NCI-H1417 treated with DMSO at 0.1 percent for 48 hours (cell line): ENCODE data around the gene SLC34A1.
"Not testable (repeated sequence)": the region's sequence is repeated elsewhere in the genome, so short reads cannot be mapped to it uniquely, and the experiment has no call there.

Experiments used
- DNase-seq: peaks from one replicate; lab custom pipeline; 2025; lab: John Stamatoyannopoulos, UW

SLC34A1 gene

GRCh38 chr5:177355162-177355867 is 28.9 kb upstream of the SLC34A1 start:
- no peak for DNase-seq

GRCh38 chr5:177355868-177356168 is 28.4 kb upstream of the SLC34A1 start:
- DNase-seq = no peak

GRCh38 chr5:177356746-177357145 is 27.5 kb upstream of the SLC34A1 start:
- no peak for DNase-seq

GRCh38 chr5:177357146-177357458 is 27.1 kb upstream of the SLC34A1 start:
- DNase-seq = no peak

GRCh38 chr5:177357459-177358351 is 26.5 kb upstream of the SLC34A1 start, which contains the start of gene RGS14:
TSS of gene RGS14 (plus strand) at chr5:177357924. CDS start at chr5:177358025, 101 bp downstream.
- no peak for DNase-seq

- DNase-seq = no peak
Measured at GRCh38 chr5:177358370-177358819, 25.8 kb upstream of the SLC34A1 start.

- no peak for DNase-seq
Measured at GRCh38 chr5:177359451-177359851, 24.8 kb upstream of the SLC34A1 start.

GRCh38 chr5:177359860-177360259 is 24.4 kb upstream of the SLC34A1 start:
- no peak for DNase-seq

- not testable (repeated sequence) for DNase-seq
Measured at GRCh38 chr5:177360740-177361139, 23.5 kb upstream of the SLC34A1 start.

- no peak for DNase-seq
Measured at GRCh38 chr5:177361418-177362291, 22.6 kb upstream of the SLC34A1 start.

GRCh38 chr5:177362292-177362609 is 22.0 kb upstream of the SLC34A1 start:
- DNase-seq = no peak

GRCh38 chr5:177362610-177363507 is 21.4 kb upstream of the SLC34A1 start:
- no peak for DNase-seq

- no peak for DNase-seq
Measured at GRCh38 chr5:177363565-177363964, 20.7 kb upstream of the SLC34A1 start.

GRCh38 chr5:177364159-177364962 is 19.9 kb upstream of the SLC34A1 start:
- no peak for DNase-seq

- DNase-seq = no peak
Measured at GRCh38 chr5:177365845-177366527, 18.2 kb upstream of the SLC34A1 start.

- DNase-seq = no peak
Measured at GRCh38 chr5:177366528-177367322, 17.5 kb upstream of the SLC34A1 start.

- no peak for DNase-seq
Measured at GRCh38 chr5:177367323-177367848, 16.8 kb upstream of the SLC34A1 start.

- no peak for DNase-seq
Measured at GRCh38 chr5:177367981-177368868, 16.0 kb upstream of the SLC34A1 start.
